ENCODE data around the gene FAAH.

FAAH gene

GRCh38 chr1:46427541-46427940 lies 33.4 kb downstream of the FAAH start:
- H3K27me3 ChIP-seq (ENCODE audit: control insufficient read depth, insufficient read depth, low read length) = no peaks in the 10 kb centered on the region
- no peaks in the 10 kb centered on the region for H3K36me3 ChIP-seq (ENCODE audit: control insufficient read depth, low read depth, low read length)
- H3K4me3 ChIP-seq (ENCODE audit: low read length) = no peak overlapping the region
- no peak overlapping the region for H3K9ac ChIP-seq (ENCODE audit: low read length)
- no peaks in the 10 kb centered on the region for H3K9me3 ChIP-seq (ENCODE audit: control insufficient read depth, low read depth, low read length)
- no peaks in the 10 kb centered on the region for H3K4me1 ChIP-seq (ENCODE audit: control insufficient read depth, low read depth, low read length)
- no peak overlapping the region for H3K27ac ChIP-seq (ENCODE audit: low read length)

DNA sequence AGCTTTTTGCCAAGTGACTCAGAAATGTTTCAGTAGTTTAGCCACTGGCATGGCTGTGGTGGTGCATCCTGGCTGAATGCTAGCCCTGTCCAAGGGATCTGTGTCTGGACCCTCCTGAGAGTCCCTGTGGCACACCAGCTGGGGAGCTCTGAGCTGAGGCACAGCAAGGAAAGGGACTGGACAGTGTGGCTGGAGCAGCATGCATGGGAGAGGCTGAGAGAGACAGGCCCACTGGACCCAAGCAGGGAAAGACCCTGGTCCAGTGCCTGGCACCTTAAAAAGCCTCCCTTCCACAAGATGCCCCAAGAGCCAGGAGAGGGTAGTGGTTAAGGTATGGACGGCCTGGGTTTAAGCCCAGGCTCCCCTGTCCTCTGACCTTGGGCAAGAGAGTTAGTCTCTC lies 35.3 kb downstream of the FAAH start:
- Histone ChIP-seq H3K9ac (ENCODE audit: low read length) (no peak overlapping the region), H3K4me1 (ENCODE audit: control insufficient read depth, low read depth, low read length) (no peaks in the 10 kb centered on the region), H3K27ac (ENCODE audit: low read length) (no peak overlapping the region), H3K36me3 (ENCODE audit: control insufficient read depth, low read depth, low read length) (no peaks in the 10 kb centered on the region), H3K9me3 (ENCODE audit: control insufficient read depth, low read depth, low read length) (no peaks in the 10 kb centered on the region), H3K27me3 (ENCODE audit: control insufficient read depth, insufficient read depth, low read length) (no peaks in the 10 kb centered on the region), H3K4me3 (ENCODE audit: low read length) (no peak overlapping the region)

GRCh38 chr1:46431695-46432094 lies 37.6 kb downstream of the FAAH start:
- H3K9me3 ChIP-seq (ENCODE audit: control insufficient read depth, low read depth, low read length) = no peaks in the 10 kb centered on the region
- no peak overlapping the region for H3K4me3 ChIP-seq (ENCODE audit: low read length)
- no peaks in the 10 kb centered on the region for H3K27me3 ChIP-seq (ENCODE audit: control insufficient read depth, insufficient read depth, low read length)
- H3K27ac ChIP-seq (ENCODE audit: low read length) = no peak overlapping the region
- H3K4me1 ChIP-seq (ENCODE audit: control insufficient read depth, low read depth, low read length) = no peaks in the 10 kb centered on the region
- H3K9ac ChIP-seq (ENCODE audit: low read length) = no peak overlapping the region
- H3K36me3 ChIP-seq (ENCODE audit: control insufficient read depth, low read depth, low read length) = no peaks in the 10 kb centered on the region

GRCh38 chr1:46432781-46433327 lies 38.7 kb downstream of the FAAH start:
- no peaks in the 10 kb centered on the region for H3K9me3 ChIP-seq (ENCODE audit: control insufficient read depth, low read depth, low read length)
- H3K36me3 ChIP-seq (ENCODE audit: control insufficient read depth, low read depth, low read length) = no peaks in the 10 kb centered on the region
- no peaks in the 10 kb centered on the region for H3K4me1 ChIP-seq (ENCODE audit: control insufficient read depth, low read depth, low read length)
- no peaks in the 10 kb centered on the region for H3K27me3 ChIP-seq (ENCODE audit: control insufficient read depth, insufficient read depth, low read length)
- no peak overlapping the region for H3K9ac ChIP-seq (ENCODE audit: low read length)
- no peak overlapping the region for H3K4me3 ChIP-seq (ENCODE audit: low read length)
- H3K27ac ChIP-seq (ENCODE audit: low read length) = no peak overlapping the region

DNA sequence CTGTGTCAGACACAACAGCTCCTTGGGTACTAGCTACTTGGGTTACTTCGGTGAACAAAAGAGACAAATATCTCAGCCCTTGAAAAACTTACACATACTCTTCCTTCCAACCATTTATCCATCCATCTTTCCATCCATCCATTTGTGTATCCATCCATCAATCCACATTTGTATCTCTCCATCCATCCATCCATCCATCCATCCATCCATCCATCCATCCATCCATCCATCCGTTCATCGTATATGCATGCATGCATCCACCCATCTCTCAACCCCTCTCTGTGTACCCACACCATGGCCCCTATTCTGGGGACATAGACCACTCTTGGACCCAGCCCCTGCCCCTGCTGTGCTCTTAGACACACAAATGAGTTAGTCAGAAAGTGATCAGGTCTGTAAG lies 40.2 kb downstream of the FAAH start:
- no peaks in the 10 kb centered on the region for H3K4me1 ChIP-seq (ENCODE audit: control insufficient read depth, low read depth, low read length)
- H3K27ac ChIP-seq (ENCODE audit: low read length) = no peak overlapping the region
- H3K36me3 ChIP-seq (ENCODE audit: control insufficient read depth, low read depth, low read length) = no peaks in the 10 kb centered on the region
- H3K9me3 ChIP-seq (ENCODE audit: control insufficient read depth, low read depth, low read length) = no peaks in the 10 kb centered on the region
- no peaks in the 10 kb centered on the region for H3K27me3 ChIP-seq (ENCODE audit: control insufficient read depth, insufficient read depth, low read length)
- no peak overlapping the region for H3K9ac ChIP-seq (ENCODE audit: low read length)
- H3K4me3 ChIP-seq (ENCODE audit: low read length) = no peak overlapping the region

DNA sequence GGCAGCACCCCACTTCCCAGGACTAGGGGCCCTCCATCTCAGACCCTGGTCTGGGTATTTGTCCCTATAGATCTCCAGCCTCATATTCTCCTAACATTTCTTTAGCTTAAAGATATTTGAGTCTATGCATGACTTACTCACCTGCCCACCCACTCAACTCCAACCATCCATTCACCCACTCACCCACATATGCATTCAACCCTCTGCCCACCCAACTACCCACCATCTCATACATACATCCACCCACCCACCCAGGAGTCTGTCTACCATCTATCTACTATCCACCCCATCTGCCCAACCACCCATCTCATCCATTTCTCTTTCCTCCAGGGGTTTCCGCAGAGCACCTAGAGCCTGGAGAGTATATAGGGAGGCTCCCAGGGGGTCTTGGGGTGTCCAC lies 42.7 kb downstream of the FAAH start:
- H3K27ac ChIP-seq (ENCODE audit: low read length) = no peak overlapping the region
- no peaks in the 10 kb centered on the region for H3K27me3 ChIP-seq (ENCODE audit: control insufficient read depth, insufficient read depth, low read length)
- H3K9me3 ChIP-seq (ENCODE audit: control insufficient read depth, low read depth, low read length) = no peaks in the 10 kb centered on the region
- no peaks in the 10 kb centered on the region for H3K4me1 ChIP-seq (ENCODE audit: control insufficient read depth, low read depth, low read length)
- no peaks in the 10 kb centered on the region for H3K36me3 ChIP-seq (ENCODE audit: control insufficient read depth, low read depth, low read length)
- H3K9ac ChIP-seq (ENCODE audit: low read length) = no peak overlapping the region
- no peak overlapping the region for H3K4me3 ChIP-seq (ENCODE audit: low read length)

GRCh38 chr1:46437723-46438122 lies 43.6 kb downstream of the FAAH start:
- H3K9ac ChIP-seq (ENCODE audit: low read length) = no peak overlapping the region
- no peaks in the 10 kb centered on the region for H3K27me3 ChIP-seq (ENCODE audit: control insufficient read depth, insufficient read depth, low read length)
- no peak overlapping the region for H3K4me3 ChIP-seq (ENCODE audit: low read length)
- no peaks in the 10 kb centered on the region for H3K9me3 ChIP-seq (ENCODE audit: control insufficient read depth, low read depth, low read length)
- H3K27ac ChIP-seq (ENCODE audit: low read length) = no peak overlapping the region
- H3K36me3 ChIP-seq (ENCODE audit: control insufficient read depth, low read depth, low read length) = no peaks in the 10 kb centered on the region
- H3K4me1 ChIP-seq (ENCODE audit: control insufficient read depth, low read depth, low read length) = no peaks in the 10 kb centered on the region

GRCh38 chr1:46438346-46438745 lies 44.2 kb downstream of the FAAH start:
- Histone ChIP-seq H3K9ac (ENCODE audit: low read length) (no peak overlapping the region), H3K4me3 (ENCODE audit: low read length) (no peak overlapping the region), H3K36me3 (ENCODE audit: control insufficient read depth, low read depth, low read length) (no peaks in the 10 kb centered on the region), H3K27ac (ENCODE audit: low read length) (no peak overlapping the region), H3K27me3 (ENCODE audit: control insufficient read depth, insufficient read depth, low read length) (no peaks in the 10 kb centered on the region), H3K9me3 (ENCODE audit: control insufficient read depth, low read depth, low read length) (no peaks in the 10 kb centered on the region), H3K4me1 (ENCODE audit: control insufficient read depth, low read depth, low read length) (no peaks in the 10 kb centered on the region)

DNA sequence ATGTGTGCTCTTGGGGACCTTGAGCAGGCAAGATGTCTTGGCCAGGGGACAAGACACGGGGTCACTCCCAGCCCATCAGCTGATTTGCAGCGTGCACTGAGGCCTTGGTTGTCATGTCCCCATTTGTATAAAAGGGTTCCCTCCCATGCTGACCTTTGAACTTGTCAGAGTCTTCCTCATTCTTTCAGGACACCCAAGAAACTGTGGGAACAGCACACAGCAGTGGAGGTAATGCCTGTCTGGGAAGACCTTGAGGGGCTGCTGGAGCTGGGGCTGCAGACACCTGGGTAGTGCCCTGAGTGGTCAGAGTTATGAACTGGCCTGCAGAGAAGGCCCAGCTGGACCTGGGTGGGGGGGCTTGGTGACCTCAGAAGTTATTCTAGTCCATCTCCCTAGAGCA lies 46.4 kb downstream of the FAAH start:
- H3K4me1 ChIP-seq (ENCODE audit: control insufficient read depth, low read depth, low read length) = no peaks in the 10 kb centered on the region
- H3K4me3 ChIP-seq (ENCODE audit: low read length) = no peak overlapping the region
- no peaks in the 10 kb centered on the region for H3K9me3 ChIP-seq (ENCODE audit: control insufficient read depth, low read depth, low read length)
- no peak overlapping the region for H3K27ac ChIP-seq (ENCODE audit: low read length)
- H3K9ac ChIP-seq (ENCODE audit: low read length) = no peak overlapping the region
- no peaks in the 10 kb centered on the region for H3K36me3 ChIP-seq (ENCODE audit: control insufficient read depth, low read depth, low read length)
- H3K27me3 ChIP-seq (ENCODE audit: control insufficient read depth, insufficient read depth, low read length) = peaks cover 19% of the 10 kb centered on the region

DNA sequence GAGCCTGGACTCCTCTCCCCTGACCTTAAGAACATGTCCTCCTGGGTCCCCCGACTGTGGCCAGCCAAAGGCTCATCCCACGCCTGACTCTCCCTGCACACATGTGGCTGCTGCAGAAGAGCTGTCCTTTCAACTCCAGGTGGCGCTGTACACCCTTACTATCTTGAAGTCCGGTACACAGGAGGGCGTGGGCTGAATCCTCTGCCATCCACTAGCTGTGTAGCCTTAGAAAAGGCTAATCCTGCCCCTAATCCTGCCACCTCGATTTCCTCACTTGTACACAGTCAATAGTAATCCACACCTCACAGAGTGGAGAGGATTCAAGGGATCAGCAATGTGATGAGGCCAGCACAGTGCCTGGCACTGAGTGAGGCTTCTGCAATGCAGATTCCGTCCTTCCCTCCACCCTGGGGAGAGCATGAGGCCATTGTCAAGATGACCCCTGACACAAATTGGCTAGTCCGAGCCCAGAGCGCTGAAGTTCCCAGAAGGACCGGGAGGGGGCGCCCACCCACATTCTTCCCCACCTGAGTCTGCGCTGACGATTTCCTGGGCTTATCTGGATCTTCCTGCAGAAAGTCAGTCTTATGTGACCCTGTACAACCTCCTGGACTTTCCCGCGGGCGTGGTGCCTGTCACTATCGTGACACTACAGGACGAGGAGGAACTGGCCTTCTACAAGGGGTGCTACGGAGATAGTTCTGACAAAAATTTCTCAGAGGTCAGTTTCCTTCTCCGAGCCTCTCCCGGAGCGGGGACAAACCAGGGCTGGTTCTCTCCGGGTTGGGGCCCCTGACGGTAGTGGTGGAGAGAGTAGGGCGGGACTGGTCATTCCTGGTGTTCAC lies 48.4 kb downstream of the FAAH start:
- no peaks in the 10 kb centered on the region for H3K36me3 ChIP-seq (ENCODE audit: control insufficient read depth, low read depth, low read length)
- no peaks in the 10 kb centered on the region for H3K9me3 ChIP-seq (ENCODE audit: control insufficient read depth, low read depth, low read length)
- peak overlapping the region; percentile 63 for H3K4me3 ChIP-seq (ENCODE audit: low read length)
- peaks cover 6% of the 10 kb centered on the region for H3K4me1 ChIP-seq (ENCODE audit: control insufficient read depth, low read depth, low read length)
- no peak overlapping the region for H3K9ac ChIP-seq (ENCODE audit: low read length)
- no peak overlapping the region for H3K27ac ChIP-seq (ENCODE audit: low read length)
- peaks cover 39% of the 10 kb centered on the region for H3K27me3 ChIP-seq (ENCODE audit: control insufficient read depth, insufficient read depth, low read length)

- Histone ChIP-seq H3K27me3 (ENCODE audit: control insufficient read depth, insufficient read depth, low read length) (peaks cover 59% of the 10 kb centered on the region), H3K36me3 (ENCODE audit: control insufficient read depth, low read depth, low read length) (no peaks in the 10 kb centered on the region), H3K27ac (ENCODE audit: low read length) (no peak overlapping the region), H3K4me1 (ENCODE audit: control insufficient read depth, low read depth, low read length) (peaks cover 10% of the 10 kb centered on the region), H3K4me3 (ENCODE audit: low read length) (no peak overlapping the region), H3K9ac (ENCODE audit: low read length) (no peak overlapping the region), H3K9me3 (ENCODE audit: control insufficient read depth, low read depth, low read length) (no peaks in the 10 kb centered on the region)
Observed at GRCh38 chr1:46444466-46444865, 50.3 kb downstream of the FAAH start.

DNA sequence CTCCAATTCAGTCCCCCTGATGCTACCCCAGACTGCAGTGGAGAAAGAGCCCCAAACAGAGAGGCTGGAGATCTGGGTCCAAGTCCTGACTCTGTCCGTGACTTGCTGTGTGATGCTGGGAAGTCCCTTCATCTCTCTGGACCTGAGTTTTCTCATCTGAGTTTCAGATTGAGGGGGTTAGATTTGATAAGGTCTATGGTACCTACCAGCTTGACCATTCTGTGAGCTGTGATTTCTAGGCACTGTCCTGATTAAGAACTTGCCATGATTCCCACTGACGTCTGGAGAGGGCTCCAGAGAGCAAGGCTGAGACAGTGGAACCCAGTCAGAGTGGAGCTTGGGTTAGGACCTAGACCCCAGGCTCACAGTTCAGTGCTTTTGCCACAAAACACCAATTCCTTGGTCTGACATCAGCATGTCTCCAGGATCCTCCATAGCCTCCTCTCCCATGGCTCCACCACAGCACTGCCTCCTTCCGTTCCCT lies 51.7 kb downstream of the FAAH start:
- H3K9ac ChIP-seq (ENCODE audit: low read length) = no peak overlapping the region
- H3K27me3 ChIP-seq (ENCODE audit: control insufficient read depth, insufficient read depth, low read length) = peaks cover 72% of the 10 kb centered on the region
- peaks cover 10% of the 10 kb centered on the region for H3K4me1 ChIP-seq (ENCODE audit: control insufficient read depth, low read depth, low read length)
- no peaks in the 10 kb centered on the region for H3K36me3 ChIP-seq (ENCODE audit: control insufficient read depth, low read depth, low read length)
- H3K27ac ChIP-seq (ENCODE audit: low read length) = no peak overlapping the region
- H3K9me3 ChIP-seq (ENCODE audit: control insufficient read depth, low read depth, low read length) = no peaks in the 10 kb centered on the region
- no peak overlapping the region for H3K4me3 ChIP-seq (ENCODE audit: low read length)

Measured in iPS-18a (cell line).